Kidney glomerular epithelial cell (primary cell): ENCODE results near the gene UNC79.
"Not testable (repeated sequence)": the region's sequence is repeated elsewhere in the genome, so short reads cannot be mapped to it uniquely, and the experiment has no call there.

Experiments
- DNase-seq: peaks from one replicate; lab custom pipeline; 2025; lab: John Stamatoyannopoulos, UW

UNC79 gene

DNA sequence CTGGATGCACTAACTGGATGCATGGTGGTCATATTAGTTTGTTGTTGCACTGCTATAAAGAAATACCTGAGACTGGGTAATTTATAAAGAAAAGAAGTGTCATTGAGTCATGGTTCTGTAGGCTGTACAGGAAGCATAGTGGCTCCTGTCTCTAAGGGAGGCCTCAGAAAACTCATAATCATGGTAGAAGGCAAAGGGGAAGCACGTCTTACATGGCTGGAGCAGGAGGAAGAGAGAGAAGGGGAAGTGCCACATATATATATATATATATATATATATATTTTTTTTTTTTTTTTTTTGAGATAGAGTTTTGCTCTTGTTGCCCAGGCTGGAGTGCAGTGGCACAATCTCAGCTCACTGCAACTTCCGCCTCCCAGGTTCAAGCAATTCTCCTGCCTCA, 62.9 kb downstream of the UNC79 start:
- DNase-seq: not testable (repeated sequence)

DNA sequence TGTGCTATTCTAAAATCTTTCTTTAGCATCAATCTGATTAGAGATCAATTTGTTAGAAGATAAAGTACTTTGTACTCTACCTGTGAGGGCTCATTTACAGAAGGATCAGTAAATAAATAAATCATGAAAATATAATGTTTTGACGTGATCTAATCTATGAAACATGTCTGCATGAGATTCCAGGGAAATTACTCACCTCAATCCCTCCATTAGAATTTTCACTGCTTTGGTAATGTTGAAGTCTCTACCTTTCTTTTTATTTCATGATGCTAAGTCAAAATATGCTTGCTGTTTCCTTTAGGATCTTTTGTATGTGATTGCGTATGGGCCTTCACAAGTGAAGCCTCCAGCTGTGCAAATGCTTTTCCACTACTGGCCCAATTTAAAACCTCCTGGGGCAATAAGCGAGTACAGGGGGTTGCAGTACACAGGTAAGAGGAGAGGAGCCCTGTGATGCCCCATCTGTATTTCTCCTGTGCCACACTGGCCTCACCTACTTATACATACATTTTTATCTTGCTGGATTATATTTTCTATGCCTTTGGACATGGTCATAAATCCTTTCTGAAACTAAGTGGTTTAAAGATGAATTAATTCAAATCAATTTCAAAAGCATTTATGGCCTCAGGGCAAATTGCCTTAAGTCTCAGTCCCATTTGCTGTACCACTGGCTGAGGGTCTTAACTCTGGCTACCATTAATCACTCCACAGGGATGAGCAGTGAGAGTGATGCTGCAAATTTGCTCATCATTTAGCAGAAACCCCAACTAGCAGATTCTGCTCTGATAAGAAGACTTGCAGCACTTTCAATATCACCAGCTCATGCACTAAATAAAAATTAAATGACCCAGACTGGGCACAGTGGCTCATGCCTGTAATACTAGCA, 66.4 kb downstream of the UNC79 start:
- peak; percentile 5 for DNase-seq

DNA sequence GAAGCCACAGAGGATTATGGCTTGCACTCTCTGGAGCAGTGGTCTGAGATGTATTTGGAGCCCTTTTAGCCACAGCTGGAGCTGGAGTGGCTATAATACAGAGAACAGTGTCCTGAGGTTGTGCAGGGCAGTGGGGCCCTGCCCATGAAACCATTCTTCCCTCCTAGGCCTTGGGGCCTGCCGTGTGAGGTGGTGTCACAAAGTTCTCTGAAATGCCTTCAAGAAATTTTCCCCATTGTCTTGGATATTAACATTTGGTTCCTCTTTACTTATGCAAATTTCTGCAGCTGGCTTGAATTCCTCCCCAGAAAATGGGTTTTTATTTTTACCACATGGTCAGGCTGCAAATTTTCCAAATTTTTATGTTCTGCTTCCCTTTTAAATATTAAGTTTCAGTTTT, 79.3 kb downstream of the UNC79 start:
- DNase-seq: no peak

DNA sequence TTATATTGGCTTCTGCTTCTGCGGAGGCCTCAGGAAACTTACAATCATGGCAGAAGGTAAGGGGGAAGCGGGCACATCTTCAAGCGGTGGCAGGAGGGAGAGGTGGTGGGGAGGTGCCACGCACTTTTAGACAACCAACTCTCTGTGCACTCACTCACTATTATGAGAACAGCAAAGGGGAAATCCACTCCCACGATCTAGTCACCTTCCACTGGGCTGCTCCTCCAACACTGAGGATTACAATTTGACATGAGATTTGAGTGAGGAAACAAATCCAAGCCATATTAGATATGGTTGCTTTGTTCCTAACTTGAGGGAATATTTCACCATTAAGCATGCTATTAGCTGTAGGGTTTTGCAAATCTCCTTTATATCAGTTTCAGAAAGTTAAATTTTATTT, 80.3 kb downstream of the UNC79 start:
- DNase-seq: no peak

DNA sequence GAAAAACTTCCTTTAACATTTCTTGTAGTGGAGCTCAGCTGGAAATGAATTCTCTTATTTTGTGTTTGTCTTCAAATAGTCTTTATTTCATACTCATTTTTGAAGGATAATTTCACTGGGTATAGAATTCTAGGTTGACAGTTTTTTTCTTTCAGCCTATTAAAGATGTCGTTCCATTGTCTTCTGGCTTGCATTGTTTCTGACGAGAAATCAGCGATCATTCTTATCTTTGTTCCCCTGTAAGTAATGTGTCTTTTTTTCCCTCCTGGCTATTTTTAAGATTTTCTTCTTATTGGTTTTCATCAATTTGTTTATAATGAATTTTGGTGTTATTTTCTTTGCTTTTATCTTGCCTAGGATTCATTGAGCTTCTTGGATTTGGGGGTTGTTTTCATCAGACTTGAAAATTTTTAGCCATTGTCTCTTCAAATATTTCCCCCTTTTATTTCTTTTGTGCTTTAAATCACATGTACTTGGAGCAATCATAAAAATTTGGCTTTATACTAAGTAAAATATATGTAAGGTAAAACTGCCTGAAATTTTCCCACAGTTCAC, 89.4 kb downstream of the UNC79 start:
- DNase-seq: no peak

DNA sequence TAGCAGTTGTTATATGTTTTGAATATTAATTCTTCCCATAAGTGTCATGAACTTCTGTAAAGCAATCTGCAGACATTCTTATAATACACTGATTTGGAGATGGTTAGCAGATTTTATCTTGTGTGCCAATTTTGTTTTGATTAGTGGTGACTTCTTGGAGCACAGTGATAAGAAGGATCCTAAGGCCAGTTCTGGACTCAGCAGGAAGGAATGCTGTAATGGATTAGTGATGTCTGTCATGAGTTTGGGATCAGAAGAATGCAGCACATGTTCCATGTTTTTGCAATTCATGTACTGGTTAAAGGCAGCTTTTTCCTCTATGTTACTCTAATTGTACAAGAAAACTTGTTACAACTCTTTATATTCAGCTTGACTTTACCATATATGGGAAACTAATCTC, 91.5 kb downstream of the UNC79 start:
- DNase-seq: no peak

DNA sequence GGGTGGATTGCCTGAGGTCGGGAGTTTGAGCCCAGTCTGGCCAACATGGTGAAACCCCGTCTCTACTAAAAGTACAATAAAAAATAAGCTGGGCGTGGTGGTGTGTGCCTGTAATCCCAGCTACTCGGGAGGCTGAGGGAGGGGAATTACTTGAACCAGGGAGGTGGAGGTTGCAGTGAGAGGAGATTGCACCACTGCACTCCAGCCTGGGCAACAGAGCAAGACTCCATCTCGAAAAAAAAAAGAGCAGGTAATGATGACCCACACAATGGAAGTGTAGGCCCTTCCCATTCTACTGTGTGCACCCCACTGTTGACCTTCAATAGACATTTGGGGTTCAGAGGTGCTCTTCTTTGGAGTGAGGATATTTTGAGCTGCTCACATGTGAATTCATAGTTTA, 94.5 kb downstream of the UNC79 start:
- not testable (repeated sequence) for DNase-seq

DNA sequence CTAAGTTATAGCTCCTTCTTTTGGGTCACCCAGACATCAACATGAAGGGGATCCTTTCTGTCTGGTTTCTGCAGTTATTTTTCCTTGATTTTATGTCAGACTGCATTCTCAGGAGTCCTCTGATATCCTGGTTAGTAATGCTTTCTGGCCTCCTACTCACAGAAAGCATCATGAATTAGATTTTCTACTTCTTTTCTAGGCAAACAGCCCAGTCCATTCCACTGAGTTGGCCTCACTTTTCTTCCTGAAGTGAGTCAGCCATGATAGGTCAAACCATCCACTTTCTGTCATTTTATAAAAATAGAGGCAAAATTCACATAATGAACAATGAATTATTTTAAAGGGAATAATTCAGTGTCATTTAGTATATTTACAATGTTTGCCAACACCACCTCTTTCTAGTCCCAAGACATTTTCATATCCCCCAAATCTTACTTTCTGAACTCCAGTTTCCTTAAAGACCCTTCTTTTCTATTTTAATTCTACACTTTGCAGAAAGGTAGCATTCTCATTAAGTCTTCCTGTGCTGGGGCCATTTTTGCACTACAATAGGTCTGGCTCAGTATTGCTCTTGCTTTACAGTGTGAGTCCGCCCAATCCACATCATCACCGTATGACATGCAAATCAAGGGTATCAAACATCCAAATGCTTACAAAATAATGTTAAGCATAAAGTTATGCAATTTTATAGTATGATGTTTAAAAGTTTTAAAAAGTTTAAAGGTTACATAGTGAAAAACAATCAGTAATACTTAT, 95.1 kb downstream of the UNC79 start:
- peak; percentile 24 for DNase-seq

DNA sequence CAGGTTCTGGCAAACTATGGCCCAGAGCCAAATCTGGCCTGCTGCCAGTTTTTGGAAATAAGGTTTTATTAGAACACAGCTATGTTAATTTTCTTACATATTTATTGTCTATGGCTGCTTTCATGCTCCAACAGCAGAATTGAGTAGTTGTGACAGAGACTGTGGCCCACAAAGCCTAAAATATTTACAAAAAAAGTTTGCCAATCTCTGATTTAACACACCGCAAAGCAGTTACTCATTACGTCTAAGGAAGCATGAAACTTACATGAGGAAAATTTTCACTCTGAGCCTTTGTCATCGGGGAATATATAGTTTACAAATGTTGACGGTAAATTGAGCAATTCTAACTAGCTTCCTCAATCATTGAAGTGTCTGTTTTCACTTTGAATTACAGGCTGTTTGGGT, 96.5 kb downstream of the UNC79 start:
- no peak for DNase-seq

DNA sequence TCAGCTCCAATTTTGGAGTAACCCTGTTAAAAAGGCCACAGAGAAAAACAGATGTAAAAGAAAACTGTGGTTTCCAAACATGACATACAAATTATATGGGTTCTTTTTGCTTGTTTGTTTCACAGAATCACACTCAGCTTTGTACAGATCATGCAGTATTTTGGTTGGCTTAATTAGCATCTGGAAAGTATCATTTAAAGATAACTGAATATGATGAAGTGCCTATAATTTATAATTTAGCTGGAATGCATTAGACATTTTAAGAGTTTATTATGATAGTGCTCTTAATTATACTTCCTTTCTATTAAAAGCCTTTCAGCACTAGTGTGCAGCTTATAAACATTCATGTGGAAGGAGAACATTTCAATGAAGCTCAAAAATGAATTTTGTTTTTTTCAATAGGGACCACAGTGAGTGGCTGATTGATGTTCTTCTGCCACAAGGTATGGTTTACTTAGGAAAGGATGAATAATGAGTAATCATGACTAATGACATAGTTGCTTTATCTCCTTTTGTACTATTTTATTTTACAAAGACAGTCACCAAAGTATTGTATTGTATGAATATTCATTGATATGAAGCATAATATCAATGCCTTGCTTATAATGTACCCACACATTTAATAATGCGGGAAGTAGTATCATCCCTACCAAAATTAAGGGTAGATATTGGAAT, 98.3 kb downstream of the UNC79 start:
- no peak for DNase-seq

DNA sequence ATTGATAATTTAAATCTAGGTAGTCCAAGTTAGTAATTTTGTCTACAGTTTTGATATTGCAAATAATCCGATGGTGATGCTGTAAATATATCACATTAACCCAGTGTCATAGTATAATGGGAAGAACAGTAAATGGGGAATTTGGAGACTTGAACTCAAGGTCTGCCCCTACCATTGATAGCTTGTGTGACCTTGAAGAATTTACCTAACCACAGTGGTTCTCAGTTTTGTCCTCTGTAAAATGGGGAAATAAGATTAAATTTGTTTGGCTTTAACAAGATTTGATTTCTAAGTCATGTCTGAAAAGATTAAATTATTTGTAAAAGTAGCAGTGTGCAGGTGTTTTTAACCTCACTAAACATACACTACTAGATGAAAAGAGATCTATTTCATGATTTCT, 100.9 kb downstream of the UNC79 start:
- DNase-seq: no peak

DNA sequence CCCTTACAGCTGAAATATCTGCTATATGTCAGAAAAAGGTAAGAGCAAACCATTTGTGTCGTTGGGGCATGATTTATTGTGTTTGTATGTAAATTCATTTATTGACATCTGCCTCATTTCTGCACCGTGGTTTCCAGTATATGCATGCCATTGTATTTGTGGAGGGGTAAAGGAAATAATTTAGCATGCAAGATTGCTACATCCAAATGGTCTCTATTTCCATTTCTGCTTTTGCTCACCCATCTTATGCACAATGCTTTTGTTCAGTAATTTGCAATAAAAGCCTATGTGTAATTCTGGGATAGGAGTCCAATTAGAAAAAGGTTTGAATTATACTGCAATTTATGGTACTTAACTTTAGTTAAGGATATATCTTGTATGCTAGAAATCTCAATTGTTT, 101.8 kb downstream of the UNC79 start:
- DNase-seq: no peak

DNA sequence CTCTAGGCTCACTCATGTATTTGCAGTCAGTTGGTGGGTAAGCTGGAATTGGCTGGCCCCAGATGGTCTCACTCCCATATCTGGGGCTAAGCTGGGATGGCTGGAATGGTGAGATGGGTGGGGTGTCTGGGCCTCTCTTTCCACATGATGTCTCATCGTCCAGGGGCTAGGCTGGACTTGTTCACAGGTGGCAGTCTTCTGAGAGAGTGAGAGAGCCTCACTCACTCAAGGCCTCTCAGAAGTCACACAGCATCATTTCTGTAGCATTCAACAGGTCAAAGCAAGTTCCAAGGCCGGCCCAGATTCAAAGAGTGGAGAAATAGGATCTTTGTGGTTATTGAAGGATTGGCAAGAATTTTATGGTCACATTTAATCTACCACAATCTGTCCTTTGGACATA, 102.7 kb downstream of the UNC79 start:
- DNase-seq: no peak

DNA sequence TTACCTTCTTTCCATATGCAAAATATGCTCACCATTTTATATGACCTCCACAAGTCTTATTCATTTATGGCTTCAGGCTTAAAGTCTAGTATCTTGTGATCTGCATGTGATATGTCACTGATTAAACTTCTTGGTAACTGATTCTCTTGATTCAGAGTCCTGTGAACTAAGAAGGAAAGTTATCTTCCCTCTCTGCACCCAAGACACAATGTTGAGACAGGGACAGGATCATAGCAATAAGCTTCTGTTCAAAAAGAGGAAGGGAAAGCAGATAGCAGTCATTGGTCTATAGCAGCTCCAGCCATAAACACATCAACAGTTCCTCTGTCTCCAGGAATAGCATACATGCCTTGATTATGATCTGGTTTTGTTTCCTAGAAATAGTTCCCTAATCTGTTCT, 103.1 kb downstream of the UNC79 start:
- no peak for DNase-seq

DNA sequence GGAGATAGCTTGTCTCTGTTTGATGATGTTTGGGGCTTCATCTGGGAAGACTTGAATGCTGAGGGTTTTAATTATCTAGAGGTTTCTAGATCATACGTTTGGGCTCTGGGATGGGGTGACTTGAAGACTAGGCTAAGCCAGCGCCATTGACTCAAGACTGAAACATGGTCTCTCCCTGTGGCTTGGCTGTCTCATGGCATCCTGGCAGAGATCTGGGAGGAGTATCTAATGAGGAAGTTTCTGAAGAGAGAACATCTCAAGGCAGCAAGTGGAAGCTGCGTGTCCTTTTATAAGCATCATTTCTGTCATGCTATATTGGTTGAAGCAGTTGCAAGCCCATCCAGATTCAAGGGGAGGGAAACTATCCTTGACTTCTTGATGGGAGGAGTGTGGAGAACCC, 104.8 kb downstream of the UNC79 start:
- DNase-seq: no peak

DNA sequence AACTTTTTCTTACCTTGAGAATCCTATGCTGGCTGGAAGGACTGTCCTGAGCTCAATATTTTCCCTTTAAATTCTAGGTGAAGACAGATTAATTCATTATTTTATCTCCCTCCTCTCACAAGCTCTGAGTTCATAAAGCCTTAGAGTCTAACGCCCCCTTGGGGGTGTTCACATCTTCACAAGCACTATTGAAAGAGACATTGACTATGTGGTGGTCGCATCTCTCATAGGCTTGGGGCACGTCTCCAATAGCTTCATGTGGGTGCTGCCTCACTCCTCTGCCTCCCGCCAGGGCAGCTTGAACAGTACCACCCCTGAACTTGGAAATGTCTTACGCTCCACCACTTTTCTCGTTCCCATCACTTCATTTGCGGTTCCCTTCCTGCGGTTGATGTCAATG, 106.2 kb downstream of the UNC79 start:
- DNase-seq: peak; percentile 1

DNA sequence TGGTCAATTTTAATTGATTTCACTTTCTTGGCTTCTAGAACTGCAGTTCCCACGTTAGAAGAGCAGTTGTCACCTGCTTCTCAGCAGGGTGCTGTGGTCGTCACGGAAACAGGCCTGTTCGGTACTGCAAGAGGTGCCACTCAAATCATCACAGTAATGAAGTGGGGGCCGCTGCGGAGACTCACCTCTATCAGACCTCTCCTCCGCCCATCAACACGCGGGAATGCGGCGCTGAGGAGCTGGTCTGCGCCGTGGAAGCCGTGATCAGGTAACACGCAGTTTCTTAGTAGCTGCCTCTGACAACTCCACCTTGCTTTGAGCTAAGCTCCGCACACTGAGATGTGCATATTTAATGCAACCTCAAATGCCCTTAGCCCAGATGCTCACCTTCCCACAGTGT, 107.2 kb downstream of the UNC79 start:
- DNase-seq: no peak

DNA sequence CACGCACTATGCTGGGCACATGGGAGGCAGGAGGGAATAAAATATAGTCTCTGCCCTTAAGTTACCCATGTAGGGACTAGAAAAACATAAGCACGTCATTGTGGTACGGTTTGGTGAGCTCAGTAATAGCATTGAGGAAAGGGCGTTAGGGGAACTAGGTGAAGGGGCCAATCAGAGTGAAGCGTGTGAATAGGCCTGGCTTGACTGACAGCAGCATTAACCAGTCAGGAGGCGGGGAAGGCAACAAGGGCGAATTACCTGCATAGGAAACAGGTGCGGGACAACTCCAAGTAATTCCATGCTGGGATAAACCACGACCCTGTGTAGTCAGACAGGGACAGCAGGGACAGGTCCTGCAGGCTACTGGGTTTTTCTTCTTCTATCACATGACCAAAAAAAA, 107.7 kb downstream of the UNC79 start:
- no peak for DNase-seq

DNA sequence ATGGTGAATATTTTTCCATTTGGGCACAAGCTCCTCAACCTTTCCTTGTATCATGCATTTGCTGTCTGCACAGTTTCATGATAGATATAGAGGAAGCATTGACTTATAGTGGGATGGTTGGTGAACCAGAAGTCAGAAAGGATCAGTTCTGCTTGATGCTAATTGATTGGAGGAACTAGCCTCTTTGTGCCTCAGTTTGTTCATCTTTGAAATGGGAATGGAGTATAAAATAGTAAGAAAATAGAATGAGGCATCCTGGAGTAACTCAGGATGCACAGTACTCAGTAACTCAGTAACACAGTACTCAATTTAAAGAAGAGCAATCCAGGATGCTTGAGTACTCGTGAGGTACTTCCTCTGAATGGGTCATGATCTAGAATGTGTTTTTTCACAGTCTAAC, 109.5 kb downstream of the UNC79 start:
- DNase-seq: no peak

DNA sequence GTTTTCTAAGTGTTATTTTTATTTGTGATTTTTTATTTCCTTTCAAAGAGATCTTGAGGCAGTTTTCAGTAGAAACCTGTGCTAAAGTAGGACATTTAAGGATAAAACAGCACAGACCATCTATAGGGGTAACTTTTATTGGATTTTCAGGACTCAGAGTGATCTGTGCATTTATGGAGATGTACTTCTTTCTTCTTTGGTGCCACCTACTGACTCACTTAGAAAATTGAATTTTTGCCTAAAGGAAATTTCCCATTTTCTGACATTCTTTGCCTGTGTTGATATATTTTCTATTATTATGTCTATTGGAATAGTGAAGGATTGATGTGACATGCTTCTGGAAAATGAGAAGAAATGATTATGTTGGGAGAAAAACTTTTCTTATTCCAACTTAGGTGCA, 113.0 kb downstream of the UNC79 start:
- DNase-seq: peak; percentile 12

DNA sequence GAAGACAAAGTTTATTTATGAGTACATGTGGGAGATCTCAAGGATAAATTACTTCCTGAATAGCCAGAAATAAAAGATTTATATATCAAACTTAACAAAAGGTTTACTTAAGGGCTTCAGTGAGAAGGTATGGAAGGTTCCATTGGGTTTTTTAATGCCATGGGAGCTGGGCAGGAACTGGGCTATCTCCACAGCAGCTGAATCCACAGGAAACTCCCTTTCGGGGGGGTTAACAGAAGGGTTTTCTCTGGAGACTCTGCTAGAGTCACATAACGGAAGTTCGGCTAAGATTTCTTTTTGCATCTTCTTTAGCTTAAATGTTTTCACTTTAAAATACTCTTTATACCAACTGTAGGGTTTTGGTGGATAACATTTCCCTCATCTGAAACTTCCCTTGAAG, 113.5 kb downstream of the UNC79 start:
- DNase-seq: no peak

DNA sequence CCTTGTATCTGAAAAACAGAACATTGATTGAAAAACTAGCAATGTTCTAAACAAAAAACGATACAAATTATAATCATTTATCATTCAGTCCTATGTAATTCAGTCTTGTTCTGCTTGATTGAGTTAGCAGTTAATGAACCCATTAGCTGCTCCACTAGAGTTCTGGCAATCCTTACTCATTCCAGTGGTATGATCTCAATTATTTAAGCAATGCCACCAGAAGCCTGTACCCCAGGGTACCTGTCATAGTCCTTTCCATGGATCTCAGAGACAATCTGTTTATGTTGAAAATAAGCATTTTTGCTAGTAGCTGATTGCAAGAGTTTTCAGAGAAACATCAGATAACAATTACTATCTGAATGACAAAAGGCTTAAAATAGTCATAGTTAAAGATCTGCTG, 115.9 kb downstream of the UNC79 start:
- peak; percentile 41 for DNase-seq
